ENCODE measurements around the gene JMJD7.
A peak's percentile ranks its signal among the peaks of the same experiment; 100 is the strongest.

The JMJD7 gene

DNA sequence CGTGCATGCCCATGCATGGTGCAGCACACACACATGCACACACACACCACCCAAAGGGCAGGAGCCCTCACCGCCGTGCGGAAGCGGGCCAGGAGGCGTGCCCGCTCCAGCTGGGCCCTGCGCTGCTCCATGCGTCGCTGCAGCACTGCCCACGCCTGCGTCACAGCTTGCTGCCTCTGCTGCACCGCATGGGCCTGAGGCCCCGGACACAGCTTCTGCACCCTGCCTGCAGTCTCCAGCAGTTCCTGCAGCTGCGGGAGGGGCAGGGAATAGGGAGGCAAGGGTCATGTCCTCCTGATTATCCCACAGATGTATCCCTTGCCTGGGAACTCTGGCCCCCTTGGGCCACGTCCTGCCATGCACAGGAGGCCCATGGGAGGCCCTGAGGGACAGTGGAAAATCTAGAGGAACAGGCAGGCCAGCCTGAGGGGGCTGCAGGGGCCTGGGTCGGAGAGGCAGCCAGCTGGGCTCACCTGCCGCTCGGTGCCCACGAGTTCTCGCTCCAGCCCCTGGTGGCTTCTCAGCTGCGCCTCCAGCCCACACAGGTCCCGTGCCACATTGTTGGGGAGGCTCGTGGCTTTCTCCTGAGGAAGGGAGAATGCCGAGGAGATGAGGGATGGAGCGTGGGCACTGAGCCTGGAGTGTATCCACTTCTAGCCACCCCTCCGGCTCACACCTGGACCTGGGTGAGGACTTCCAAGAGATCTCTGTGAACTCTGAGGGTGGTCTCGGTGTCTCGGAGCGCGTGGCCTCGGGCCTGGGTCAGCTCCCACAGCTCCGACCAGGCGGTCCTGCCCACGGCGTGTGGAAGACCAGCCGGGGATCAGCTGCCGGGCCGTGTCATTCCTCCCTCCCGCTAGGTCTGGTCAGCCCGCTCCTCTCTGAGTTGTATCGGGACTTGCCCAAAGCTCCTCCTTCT is 42.1 kb downstream of the JMJD7 start:
- DNase-seq, result no peak

DNA sequence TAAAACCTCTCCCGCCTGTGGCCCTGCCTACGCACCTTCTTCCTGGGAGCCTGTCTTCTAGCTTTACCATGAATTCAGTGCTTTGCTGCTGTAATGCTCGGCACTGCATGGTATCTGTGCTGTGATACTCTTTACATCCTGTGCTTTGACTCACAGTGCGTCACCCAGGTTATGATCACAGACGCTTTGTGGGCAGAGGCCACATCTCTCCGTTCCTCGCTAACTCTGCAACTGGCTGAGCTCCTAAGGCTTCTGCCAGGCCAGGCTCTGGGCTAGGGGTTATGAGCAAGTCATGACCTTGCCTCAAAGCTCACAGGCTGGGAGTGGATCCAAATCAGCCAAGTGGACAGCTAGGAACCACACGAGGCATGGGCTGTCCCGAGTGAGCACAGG is 42.8 kb downstream of the JMJD7 start:
- DNase-seq, result peak; percentile 82

DNA sequence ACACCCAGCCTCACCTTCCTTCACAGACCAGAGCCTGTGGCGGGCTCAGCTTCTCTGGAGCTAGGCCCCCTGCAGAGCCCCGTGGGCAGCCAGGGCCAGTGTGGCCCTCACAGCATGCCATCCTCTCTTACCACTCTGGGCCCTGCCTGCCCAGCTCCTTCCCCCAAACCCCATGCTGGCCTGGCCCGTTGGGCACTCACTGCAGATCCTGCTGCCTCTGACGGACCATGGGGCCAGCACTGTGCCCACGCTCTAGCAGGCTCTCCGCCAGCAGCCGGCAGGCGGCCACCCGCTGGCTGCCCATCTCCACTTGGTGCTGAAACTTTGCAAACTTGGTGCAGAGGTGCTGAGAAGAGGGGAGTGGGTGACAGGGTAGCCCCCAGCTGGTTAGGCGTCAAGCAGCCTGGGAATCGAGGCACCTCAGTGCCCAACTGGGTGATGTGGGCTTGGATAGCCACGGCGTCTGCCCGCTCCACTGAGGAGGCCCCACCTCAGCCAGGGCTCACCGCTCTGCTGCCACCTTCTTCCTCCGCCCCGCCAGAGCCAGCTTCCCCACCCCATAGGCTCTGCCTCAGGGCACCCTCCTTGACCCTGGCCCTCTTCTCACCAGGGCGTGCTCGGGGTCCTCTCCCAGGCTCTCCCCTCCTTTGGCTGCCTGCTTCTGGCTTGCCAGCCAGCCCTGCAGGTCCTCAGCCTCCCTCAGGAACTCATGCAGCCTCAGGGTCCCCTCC is 43.4 kb downstream of the JMJD7 start:
- DNase-seq, result no peak

GRCh38 chr15:41872166-41872747 is 44.4 kb downstream of the JMJD7 start:
- DNase-seq, result no peak

DNA sequence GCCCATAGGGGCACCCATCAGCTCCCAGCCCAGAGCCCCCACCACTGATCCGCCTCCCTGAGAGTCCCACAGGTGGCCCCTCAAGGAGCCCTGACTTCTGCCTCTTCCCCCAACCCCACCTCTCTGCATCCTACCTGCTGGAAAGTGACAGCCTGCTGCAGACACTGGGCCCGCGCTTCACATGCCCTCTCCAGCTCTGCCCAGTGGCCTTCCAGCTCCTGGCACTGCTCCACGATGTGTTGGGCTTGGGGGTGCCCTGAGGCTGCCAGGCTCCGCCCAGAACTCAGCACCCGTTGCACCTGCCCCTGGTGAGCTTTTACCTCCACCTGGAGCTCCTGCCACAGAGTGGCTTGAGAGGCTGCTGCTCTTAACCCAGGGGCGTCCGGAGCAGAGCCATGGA is 45.8 kb downstream of the JMJD7 start:
- DNase-seq, result no peak

GRCh38 chr15:41874736-41875135 is 46.8 kb downstream of the JMJD7 start:
- DNase-seq, result no peak

DNA sequence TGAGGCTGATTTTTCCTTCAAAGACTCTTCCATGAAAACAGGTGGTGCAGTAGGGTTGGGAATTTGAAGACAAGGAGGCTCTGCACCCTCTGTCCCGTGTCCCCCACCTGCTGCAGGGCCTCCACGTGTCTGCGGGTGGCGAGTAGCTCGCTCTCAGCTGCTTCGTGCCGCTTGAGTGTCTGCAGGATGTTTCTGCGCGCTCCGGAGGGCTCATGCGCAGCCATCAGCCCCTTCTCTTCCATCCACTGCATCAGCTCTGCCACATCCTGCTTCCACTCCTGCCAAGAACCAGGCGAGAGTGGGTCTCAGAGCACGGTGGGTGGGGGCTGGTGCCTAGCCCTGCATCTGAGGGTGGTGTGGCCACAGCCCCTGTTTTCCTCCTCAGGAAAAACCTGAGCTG is 48.1 kb downstream of the JMJD7 start:
- DNase-seq, result no peak

GRCh38 chr15:41876689-41877088 is 48.8 kb downstream of the JMJD7 start:
- no peak for DNase-seq

- DNase-seq, result no peak
Measured at GRCh38 chr15:41877631-41878354, 49.9 kb downstream of the JMJD7 start.

- DNase-seq, result no peak
Measured at GRCh38 chr15:41878355-41878699, 50.4 kb downstream of the JMJD7 start.

- DNase-seq, result no peak
Measured at GRCh38 chr15:41879321-41879845, 51.5 kb downstream of the JMJD7 start.

- no peak for DNase-seq
Measured at GRCh38 chr15:41880156-41880877, 52.4 kb downstream of the JMJD7 start.

- DNase-seq, result no peak
Measured at GRCh38 chr15:41881086-41881485, 53.2 kb downstream of the JMJD7 start.

- DNase-seq, result no peak
Measured at GRCh38 chr15:41881550-41881919, 53.6 kb downstream of the JMJD7 start.

DNA sequence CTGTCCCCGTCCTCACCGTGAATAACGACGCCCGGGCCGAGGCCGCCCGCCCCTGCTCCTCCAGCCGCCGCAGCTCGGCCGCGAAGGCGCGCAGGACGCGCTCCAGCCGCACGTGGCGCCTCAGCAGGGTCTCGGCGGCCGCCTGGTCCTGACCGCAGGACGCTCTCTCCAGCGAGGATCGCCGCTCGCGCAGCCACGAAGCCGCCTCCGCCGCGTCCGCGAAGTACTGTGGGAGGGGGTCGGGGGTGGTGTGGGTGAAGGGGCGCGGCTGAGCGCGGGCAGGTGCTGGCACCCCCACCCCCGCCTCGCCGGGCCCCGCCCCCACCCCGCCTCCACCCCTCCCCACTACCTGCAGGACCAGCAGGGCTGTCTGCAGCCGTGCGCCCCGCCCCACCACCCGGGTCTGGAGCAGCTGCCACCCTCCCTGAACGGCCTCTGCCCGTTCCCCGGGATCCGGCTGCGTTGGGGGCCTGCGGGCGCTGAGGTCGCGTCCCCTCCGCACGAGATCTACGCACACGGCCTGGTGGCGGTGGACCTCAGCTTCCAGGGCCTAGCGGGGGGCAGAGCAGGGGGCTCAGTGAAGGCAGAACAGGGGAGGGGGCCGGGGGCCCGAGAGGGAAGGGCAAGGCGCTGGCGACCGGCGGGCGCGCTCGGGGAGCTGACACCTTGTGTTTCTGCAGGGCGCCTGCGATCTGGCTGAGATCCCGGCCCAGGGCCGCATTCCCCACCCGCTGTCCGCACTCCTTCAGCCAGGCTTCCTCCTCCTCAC is 54.2 kb downstream of the JMJD7 start:
- no peak for DNase-seq

DNA sequence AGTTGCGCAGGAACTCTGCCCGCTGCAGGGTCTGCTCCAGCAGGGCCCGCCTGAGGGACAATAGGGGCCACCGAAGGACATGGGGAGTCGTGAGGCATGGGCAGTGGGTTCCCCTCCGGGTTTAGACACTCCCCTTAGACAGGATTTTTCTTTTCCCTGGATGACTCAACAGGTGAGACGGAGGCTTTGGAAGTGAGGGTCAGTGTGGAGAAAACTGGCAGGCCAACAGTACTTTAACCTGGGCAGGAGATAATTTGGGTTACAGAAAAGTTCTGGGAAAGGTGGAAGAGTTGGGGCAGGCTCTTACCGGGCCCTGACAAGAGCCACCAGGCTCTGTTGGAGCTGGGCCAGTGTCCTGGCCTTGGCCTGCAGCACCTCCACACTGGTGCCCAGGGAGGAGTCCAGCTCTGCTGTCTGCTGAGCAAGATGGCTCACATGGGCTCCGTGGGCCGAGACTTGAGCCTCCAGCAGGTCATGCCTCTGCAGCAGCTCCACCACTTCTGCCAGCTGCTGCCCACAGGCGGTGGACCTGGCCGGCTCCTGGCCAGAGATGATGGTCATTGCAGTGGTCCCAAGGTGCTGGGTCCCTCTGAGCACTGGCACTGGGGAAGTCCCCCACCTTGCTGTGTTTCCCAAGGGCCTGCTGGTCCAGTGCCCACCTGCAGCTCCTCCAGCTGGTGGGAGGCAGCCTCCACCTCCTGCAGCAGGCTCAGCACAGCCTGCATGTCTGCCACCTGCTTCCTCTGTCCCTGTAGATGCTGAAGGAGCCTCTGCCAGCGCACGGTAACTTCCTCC is 55.0 kb downstream of the JMJD7 start:
- no peak for DNase-seq

DNA sequence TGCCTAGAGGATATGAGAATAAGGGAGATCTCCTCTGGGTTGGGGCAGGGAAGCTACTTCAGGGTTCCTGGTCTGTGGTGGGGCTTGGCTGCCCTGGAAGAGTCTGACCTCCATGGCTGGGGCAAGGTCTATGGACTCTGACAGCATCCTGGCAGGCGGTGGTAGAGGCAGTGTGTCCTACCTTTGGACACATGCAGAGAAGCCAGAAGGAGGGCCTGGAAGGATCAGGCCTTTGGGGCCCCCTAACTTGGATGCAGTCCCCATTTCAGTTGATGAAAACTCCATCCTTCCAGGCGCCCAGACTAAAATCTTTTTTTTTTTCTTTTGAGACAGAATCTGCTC is 55.6 kb downstream of the JMJD7 start:
- no peak for DNase-seq

- DNase-seq, result no peak
Measured at GRCh38 chr15:41884458-41884857, 56.6 kb downstream of the JMJD7 start.

DNA sequence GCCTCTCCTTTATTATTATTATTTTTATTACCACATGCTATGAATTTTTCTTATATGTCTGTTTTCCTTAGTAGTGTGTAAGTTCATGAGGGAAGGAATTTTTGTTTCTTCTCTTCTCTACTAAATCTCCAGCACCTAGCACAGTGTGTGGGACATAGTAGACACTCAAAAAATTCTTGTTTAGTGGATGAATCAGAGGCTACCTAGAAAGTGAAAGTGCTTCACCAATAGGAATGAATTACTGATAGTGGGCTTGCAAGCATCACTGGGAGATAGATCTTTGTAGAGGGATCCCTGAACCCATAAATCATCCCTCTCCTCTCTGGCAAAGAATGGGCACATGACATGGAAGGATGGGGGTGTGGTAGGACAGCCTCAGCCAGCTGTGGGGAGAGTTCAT is 57.4 kb downstream of the JMJD7 start:
- DNase-seq, result no peak

GRCh38 chr15:41885841-41886240 is 57.9 kb downstream of the JMJD7 start:
- no peak for DNase-seq

DNA sequence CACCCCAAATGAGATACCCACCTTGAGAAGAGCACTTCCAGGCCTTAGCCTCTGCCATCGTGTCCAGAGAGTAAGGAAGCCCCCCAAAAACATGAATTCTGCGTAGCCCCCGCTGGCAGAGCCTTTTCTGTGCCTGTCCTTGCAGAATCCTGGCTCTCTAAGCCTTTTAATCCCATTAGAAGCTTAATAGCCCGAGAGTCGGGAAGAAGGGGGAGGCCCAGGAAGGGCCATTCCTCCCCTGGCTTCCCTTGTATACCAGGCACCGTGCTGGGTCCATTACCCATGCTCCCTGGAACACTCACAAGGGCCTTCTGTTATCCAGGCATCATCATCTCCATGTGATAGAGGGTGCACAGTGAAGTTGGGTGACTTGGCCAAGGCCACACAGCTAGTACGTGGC is 58.8 kb downstream of the JMJD7 start:
- no peak for DNase-seq

Data from activated effector memory CD4-positive, alpha-beta T cell treated with anti-CD3 and anti-CD28 coated beads, Interleukin-2, amount 50 U/mL, for 16 hours (primary cell).